LNCaP clone FGC (cell line): ENCODE results near the gene HSBP1L1.

Experiments
- DNase-seq: peaks from one replicate; pipeline ENCODE4 v3.0.0-alpha.2; 2011; ENCODE audit warnings: low read depth
- H3K4me3 ChIP-seq: 2 replicates; pipeline ENCODE4 v1.5.1; 2011; ENCODE audit warnings: mild to moderate bottlenecking, low read depth, low read length, control low read depth
- TF ChIP-seq, protein P1 (sequence below): IDR thresholded peaks from 2 replicates; pipeline ENCODE4 v1.5.1; 2012; ENCODE audit warnings: mild to moderate bottlenecking; ENCODE audit not compliant: control insufficient read depth, insufficient read depth; ENCODE audit errors: extremely low read depth

Gene HSBP1L1

DNA sequence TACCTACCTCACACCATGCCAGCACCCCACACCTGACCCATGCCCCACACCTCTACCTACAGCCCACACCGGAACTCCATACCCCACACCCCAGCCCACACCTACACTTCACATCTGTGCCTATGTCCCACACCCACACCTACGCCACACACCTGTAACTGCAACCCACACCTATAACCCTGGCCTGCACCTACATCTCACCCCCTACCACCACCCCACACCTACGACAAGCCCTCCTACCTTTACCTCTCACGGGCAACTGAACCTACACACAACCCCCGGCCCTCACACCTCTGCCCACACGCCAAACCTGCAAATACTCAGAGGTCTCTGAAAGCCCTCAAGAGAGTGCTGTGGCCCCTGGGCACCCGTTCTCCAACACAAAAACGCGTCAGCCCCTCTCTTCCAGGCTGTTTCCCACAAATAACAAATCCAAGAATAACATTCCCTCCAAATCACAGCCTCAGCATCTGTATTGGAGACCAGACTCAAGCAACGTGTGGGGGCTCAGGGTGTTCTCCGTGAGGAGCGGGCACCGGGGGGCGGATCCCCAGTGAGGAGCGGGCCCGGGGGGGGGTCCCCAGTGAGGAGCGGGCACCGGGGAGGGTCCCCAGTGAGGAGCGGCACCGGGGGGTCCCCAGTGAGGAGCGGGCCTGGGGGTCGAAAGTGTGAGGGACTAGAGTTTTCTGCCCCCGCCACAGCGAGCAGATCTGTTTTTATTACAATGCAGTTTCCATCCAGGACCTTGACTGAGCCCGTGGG lies 46.4 kb upstream of the HSBP1L1 start:
- H3K4me3 ChIP-seq, result no peak overlapping the region
- TF ChIP-seq, protein P1, sequence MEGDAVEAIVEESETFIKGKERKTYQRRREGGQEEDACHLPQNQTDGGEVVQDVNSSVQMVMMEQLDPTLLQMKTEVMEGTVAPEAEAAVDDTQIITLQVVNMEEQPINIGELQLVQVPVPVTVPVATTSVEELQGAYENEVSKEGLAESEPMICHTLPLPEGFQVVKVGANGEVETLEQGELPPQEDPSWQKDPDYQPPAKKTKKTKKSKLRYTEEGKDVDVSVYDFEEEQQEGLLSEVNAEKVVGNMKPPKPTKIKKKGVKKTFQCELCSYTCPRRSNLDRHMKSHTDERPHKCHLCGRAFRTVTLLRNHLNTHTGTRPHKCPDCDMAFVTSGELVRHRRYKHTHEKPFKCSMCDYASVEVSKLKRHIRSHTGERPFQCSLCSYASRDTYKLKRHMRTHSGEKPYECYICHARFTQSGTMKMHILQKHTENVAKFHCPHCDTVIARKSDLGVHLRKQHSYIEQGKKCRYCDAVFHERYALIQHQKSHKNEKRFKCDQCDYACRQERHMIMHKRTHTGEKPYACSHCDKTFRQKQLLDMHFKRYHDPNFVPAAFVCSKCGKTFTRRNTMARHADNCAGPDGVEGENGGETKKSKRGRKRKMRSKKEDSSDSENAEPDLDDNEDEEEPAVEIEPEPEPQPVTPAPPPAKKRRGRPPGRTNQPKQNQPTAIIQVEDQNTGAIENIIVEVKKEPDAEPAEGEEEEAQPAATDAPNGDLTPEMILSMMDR, result no peak
- no peak for DNase-seq

DNA sequence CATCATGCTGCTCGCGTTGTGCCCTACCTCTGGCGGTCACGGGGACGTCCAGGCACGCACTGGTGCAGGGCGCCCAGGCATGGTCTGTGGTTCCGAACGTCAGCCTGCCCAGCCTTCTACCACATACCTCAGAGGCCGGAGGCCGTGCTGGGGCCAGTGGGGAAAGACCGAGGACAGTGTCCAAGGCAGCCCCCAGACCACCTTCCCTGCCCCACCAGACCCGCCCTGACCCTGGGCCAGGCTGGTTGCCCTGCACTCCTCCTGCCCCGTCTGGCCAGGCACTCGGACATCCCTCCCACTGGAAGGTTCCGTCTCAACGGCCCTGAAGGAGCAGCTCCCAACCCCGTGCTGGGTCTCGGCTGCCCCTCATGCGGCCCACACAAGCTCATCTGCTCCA lies 45.8 kb upstream of the HSBP1L1 start:
- DNase-seq, result no peak
- TF ChIP-seq, protein P1, result no peak

DNA sequence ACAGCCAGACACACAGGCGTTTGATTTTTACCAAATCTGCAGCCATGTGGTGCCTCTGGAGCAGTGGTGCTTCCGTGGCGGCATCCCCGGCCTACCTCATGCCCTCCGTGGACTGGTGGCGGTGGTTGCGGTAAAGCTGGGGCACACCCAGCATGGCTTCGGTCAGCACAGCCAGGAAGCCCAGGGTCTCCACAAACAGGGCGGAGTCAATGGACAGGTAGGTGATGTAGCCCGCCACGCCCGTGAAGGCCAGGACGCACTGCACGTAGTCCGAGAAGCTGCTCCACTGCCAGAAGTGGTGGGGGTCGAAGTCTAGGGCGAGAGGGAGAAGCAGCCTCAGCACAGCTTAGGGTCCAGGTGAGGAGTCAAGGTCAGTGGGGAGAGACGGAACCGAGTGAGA lies 45.4 kb upstream of the HSBP1L1 start:
- DNase-seq, result no peak
- no peak overlapping the region for H3K4me3 ChIP-seq
- TF ChIP-seq, protein P1, result no peak

More for the DNA sequence above, 45.8 kb upstream of the HSBP1L1 start:
- H3K4me3 ChIP-seq, result no peak overlapping the region

DNA sequence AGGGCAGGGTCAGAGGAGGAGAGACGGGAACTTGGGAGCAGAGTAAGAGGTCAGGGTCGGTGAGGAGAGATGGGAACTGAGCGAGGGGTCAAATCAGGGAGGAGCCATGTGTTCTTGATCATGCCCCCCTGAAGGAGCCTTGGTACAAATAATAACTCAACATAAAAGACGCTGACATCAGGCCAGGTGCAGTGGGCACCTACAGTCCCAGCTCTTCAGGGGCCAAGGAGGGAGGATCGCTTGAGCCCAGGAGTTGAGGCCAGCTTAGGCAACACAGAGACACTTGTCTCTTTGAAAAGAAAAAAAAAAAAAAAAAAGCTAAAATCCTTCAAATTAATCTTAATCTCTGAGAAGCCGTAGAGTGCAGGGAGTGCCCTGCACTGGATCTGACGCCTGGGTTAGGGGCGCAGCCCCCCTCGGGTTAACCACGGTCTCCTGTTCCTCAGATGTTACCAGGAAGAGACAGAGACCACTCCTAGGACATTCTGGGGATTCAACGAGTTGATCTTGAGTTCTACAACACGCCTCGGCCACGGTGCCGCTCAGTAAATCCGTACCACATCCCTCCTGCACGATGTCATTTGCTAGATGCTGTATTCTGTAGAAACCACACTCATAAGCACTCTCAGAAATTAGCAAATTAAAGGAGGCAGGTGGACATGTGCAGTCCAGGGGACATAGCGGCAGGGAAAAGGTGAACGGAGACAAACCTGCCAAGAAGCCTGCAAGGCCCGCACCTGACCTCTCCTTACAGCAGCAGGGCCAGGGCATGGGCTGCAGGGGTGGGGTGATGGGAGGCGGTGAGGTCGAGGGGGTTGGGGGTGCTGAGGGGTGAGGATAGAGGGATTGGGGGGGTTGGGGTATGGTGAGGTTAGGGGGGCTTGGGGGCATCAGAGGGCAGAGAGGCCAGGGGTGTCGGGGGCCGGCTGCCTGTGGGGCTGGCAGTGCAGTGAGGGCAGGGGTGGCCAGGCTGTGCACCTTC lies 42.2 kb upstream of the HSBP1L1 start:
- TF ChIP-seq, protein P1, result no peak
- no peak for DNase-seq
- no peak overlapping the region for H3K4me3 ChIP-seq

DNA sequence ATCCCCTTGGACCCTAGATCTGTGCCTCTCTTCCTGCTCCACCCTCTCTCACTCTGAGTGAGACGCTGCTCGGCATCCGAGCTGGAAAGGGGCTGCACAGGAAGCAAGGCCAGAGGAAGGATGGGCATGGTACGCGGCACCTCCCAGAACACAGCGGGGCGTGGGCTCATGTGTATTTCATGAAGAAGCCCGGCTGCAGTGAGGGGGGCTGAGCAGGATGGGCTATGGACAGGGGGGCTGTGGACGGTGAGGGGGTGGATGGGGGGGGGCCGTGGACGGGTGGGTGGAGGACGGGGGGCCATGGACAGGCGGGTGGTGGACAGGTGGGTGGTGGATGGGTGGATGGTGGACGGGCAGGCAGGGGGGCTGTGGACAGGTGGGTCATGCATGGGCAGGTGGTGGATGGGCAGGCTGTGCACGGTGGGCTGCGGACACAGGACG lies 41.5 kb upstream of the HSBP1L1 start:
- TF ChIP-seq, protein P1, result no peak
- no peak overlapping the region for H3K4me3 ChIP-seq
- no peak for DNase-seq

DNA sequence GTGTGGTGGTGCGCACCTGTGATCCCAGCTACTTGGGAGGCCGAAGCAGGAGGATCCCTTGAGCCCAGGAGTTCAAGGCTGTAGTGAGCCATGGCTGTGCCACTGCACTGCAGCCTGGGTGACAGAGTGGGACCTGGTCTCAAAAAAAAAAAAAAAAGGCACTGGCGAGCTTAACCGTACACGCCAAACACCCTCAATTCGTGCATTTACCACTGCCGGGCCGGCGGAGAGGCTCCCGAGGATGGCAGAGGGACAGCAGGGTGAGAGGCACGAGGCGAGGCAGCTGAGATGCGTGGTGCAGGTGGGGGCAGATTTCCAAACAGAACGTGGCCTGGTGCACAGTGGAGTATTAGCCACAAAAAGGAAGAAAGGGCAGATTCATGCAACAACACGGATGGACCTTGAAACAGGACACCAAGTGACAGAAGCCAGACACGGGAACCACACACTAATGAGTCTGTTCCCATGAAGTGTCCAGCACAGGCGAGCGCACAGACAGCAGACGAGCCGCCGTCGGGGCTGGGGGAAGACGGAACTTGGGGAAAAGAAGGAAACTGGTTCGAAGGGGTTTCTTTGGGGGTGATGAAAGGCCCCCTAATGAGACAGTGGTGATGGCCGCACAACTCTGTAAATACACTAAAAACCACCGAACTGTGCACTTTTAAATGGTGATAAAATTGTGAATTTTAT lies 40.4 kb upstream of the HSBP1L1 start:
- DNase-seq, result no peak

More for the DNA sequence above, 40.4 kb upstream of the HSBP1L1 start:
- TF ChIP-seq, protein P1, result no peak
- no peak overlapping the region for H3K4me3 ChIP-seq
